Body of pancreas (tissue), 4 donors: ENCODE measurements around the gene CGB3. TPM values are rescaled to one million over a fixed set of nuclear protein-coding genes. Genes with fewer than 3 reads are reported as not detected.
"Not testable (repeated sequence)": the region's sequence is repeated elsewhere in the genome, so short reads cannot be mapped to it uniquely, and the experiment has no call there.

Experiments used
- ATAC-seq: fragments of 150-250 bp; one replicate; pipeline ENCODE4 v1.9.1; 2016
- DNase-seq, 4 donors: peaks; one replicate each; pipeline ENCODE4 v3.0.0-alpha.2; 2019
- H3K27ac ChIP-seq, 4 donors: fragments of 200-600 bp; sonication (generic); 1 replicate in 3 of 4; 2 replicates in 1 of 4; pipeline versions ENCODE4 v1.5.1 to v1.6.1; 2016 to 2019; ENCODE audit warnings: mild to moderate bottlenecking in 1 of 4, mixed read lengths in 1 of 4, moderate library complexity in 1 of 4
- H3K27me3 ChIP-seq, 2 donors: fragments of 200-600 bp; sonication (generic); one replicate each; pipeline ENCODE4 v1.6.0; 2016; ENCODE audit warnings: mild to moderate bottlenecking in 1 of 2
- H3K36me3 ChIP-seq, 2 donors: fragments of 200-600 bp; sonication (generic); replicated peaks in 1 of 2; 2 replicates each; pipeline ENCODE4 v1.5.1; 2016; ENCODE audit warnings: low read depth in 2 of 2; ENCODE audit not compliant: insufficient read depth in 1 of 2
- H3K4me1 ChIP-seq: fragments of 200-600 bp; sonication (generic); one replicate; pipeline ENCODE4 v1.6.0; 2016
- H3K4me3 ChIP-seq, 2 donors: fragments of 200-600 bp; sonication (generic); 1 replicate in 1 of 2; 2 replicates in 1 of 2; pipeline ENCODE4 v1.5.1; 2016 to 2019
- H3K9me3 ChIP-seq, 3 donors: fragments of 200-600 bp; sonication (generic); 1 replicate in 2 of 3; 2 replicates in 1 of 3; pipeline ENCODE4 v1.5.1; 2016
- CTCF ChIP-seq, 7 experiments: fragments of 450-650 bp in 4 of 7; fragments of 200-600 bp in 3 of 7; sonication (generic) in 3 of 7; IDR thresholded peaks; one replicate each; pipeline ENCODE4 v1.5.1; 2016 to 2019; ENCODE audit warnings: antibody characterized with exemption in 7 of 7
- POLR2A ChIP-seq, 3 donors: fragments of 450-650 bp; IDR thresholded peaks; one replicate each; pipeline ENCODE4 v1.6.1; 2016; ENCODE audit warnings: antibody characterized with exemption in 3 of 3, mild to moderate bottlenecking in 2 of 3
- WGBS, 2 donors: methylation state at CpG; one replicate each; pipeline ENCODE4 v1.1.5; 2017; 5-methylcytosine and 5-hydroxymethylcytosine counted together
- intact Hi-C: fragments of 100-400 bp; cut with DNase I; formaldehyde crosslinking; loops from one replicate; pipeline ENCODE4 v1.15.1; 2023
- total RNA-seq, 2 donors: library from RNA; depleted of rRNA; stranded (reverse); fragments of >200 nt; gene quantifications; one replicate each; pipeline ENCODE4 v1.1.0, GENCODE V29; 2016

Gene CGB3
- total RNA-seq, 2 donors from 2014 or later = not detected

GRCh38 chr19:49022116-49022515 is 2.0 kb downstream of the CGB3 start:
- intact Hi-C loops = no loop called here
- Histone ChIP-seq H3K9me3 (no peaks in the 10 kb centered on the region), H3K4me1 (peaks cover 32% of the 10 kb centered on the region), H3K4me3 (no peak overlapping the region), H3K27me3 (no peaks in the 10 kb centered on the region), H3K27ac (no peak overlapping the region), H3K36me3 (no peaks in the 10 kb centered on the region)
- no peak for TF ChIP-seq CTCF (IDR thresholded peaks at IDR 0.05)
- TF ChIP-seq POLR2A (IDR thresholded peaks at IDR 0.05) = no peak
- 87 to 89% methylated on average over 9 of the region's 9 CpGs for WGBS, 2 donors
- DNase-seq (no peak), ATAC-seq (no peak)

GRCh38 chr19:49020931-49021895 is 2.9 kb downstream of the CGB3 start:
- H3K27me3 ChIP-seq = no peaks in the 10 kb centered on the region
- no peak for ATAC-seq
- H3K4me3 ChIP-seq = no peak overlapping the region
- no peak for DNase-seq
- TF ChIP-seq POLR2A (IDR thresholded peaks at IDR 0.05) = no peak
- no peak for TF ChIP-seq CTCF (IDR thresholded peaks at IDR 0.05)
- intact Hi-C loops = no loop called here
- WGBS, 2 donors = 56 to 61% methylated on average over 16 of the region's 16 CpGs
- no peaks in the 10 kb centered on the region for H3K9me3 ChIP-seq
- H3K36me3 ChIP-seq = no peaks in the 10 kb centered on the region
- no peak overlapping the region for H3K27ac ChIP-seq
- H3K4me1 ChIP-seq = peaks cover 32% of the 10 kb centered on the region

DNA sequence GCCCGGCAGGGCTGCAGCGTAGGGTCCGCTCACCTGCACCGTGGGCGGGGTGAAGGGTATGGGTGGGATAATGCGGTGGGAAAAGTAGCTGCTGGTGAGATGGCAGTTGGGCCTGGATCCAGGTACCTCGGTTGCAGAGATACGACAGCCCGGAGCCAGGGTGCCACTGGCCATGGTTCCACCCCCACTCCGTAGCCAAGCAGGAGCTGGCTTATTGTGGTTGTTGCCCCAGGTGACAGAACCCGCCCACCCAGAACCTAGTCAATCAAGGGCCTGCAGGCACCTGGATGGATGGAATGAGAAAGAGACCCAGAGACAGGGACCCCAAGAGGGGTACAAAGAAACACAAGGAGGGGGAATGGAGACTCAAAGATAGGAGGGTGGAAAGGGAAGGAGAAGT is 3.8 kb downstream of the CGB3 start:
- Histone ChIP-seq H3K9me3 (no peaks in the 10 kb centered on the region), H3K27me3 (no peaks in the 10 kb centered on the region), H3K4me1 (peaks cover 32% of the 10 kb centered on the region), H3K27ac (peak overlapping the region in 2 of 4 donors; percentile 73 to 79), H3K4me3 (no peak overlapping the region), H3K36me3 (no peaks in the 10 kb centered on the region)
- DNase-seq (peak; percentile 75 to 92 (median 82)), ATAC-seq (peak; percentile 71)
- TF ChIP-seq CTCF (IDR thresholded peaks at IDR 0.05) = no peak
- no peak for TF ChIP-seq POLR2A (IDR thresholded peaks at IDR 0.05)
- intact Hi-C loops = no loop called here
- WGBS, 2 donors = 18 to 53% methylated on average over 3 to 11 of the region's 11 CpGs

- no peaks in the 10 kb centered on the region for H3K9me3 ChIP-seq
- TF ChIP-seq CTCF (IDR thresholded peaks at IDR 0.05) (peak in 3 of 7 experiments; percentile 19 to 23 (median 20)), POLR2A (IDR thresholded peaks at IDR 0.05) (peak in 2 of 3 donors; percentile 24 to 33)
- ATAC-seq (peak; percentile 85), DNase-seq (peak; percentile 90 to 98 (median 92))
- H3K36me3 ChIP-seq = no peaks in the 10 kb centered on the region
- 5 to 7% methylated on average over 20 to 41 of the region's 41 CpGs for WGBS, 2 donors
- no peaks in the 10 kb centered on the region for H3K27me3 ChIP-seq
- intact Hi-C loops = no loop called here
- peak overlapping the region in 3 of 4 donors; percentile 65 to 79 (median 73) for H3K27ac ChIP-seq
- peaks cover 32% of the 10 kb centered on the region for H3K4me1 ChIP-seq
- H3K4me3 ChIP-seq = peak overlapping the region in 1 of 2 donors; percentile 32
These were observed 4.7 kb downstream of the CGB3 start for GRCh38 chr19:49019242-49019932.

DNA sequence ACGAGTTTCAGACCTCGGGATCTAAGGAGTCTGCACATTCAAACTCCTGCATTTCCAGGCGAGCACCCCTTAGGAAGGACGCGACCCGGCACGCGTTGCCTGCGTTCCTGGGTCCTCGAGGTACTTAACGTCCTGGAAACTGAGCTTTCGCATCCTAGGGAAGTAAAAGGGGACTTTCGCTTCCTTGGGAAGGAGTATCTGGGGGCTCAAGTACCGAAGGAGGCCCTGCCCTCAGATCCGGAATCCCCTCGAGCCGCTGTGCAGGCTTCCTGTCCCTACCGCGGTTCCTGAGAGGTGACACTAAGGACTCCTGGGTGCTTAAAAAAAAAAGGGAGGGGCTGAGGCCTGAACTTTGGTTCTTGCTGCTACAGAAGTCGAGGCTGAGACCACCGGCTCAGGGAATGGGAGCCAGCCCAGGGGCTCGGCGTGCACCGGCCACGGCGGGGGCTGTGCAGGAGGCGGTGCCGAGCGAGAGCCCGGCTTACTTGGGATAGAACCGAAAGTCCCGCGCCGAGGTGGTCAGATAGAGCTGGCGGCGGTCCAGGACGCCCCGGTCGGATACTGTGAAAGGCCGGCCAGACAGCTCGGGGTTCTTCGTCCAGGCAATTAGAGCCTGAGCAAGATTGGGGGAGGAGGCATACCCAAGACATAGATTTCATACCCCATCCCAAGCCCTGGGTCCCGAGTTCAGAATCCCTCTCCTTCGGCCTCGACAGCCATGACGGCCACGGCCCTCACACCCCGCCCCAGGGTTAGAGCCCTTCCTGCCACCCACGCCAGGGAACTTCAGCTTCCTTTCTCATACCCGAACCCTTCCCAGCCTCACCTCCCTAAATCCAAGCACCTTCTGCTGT is 5.5 kb downstream of the CGB3 start:
- 13 to 23% methylated on average over 19 to 49 of the region's 50 CpGs for WGBS, 2 donors

More for the DNA sequence above, 5.5 kb downstream of the CGB3 start:
- H3K4me1 ChIP-seq = peaks cover 32% of the 10 kb centered on the region
- H3K4me3 ChIP-seq, intact Hi-C loops, ATAC-seq, H3K27me3 ChIP-seq, H3K9me3 ChIP-seq, H3K36me3 ChIP-seq, H3K27ac ChIP-seq: not testable (repeated sequence)
- peak; percentile 26 to 57 (median 34) for DNase-seq
